ENCODE measurements around the gene PGS1. TPM values are rescaled to one million over a fixed set of nuclear protein-coding genes. Genes with fewer than 3 reads are reported as not detected.

The PGS1 gene
- polyA plus RNA-seq, 3 donors, result 26.0 to 87.1 (median 28.0) TPM

DNA sequence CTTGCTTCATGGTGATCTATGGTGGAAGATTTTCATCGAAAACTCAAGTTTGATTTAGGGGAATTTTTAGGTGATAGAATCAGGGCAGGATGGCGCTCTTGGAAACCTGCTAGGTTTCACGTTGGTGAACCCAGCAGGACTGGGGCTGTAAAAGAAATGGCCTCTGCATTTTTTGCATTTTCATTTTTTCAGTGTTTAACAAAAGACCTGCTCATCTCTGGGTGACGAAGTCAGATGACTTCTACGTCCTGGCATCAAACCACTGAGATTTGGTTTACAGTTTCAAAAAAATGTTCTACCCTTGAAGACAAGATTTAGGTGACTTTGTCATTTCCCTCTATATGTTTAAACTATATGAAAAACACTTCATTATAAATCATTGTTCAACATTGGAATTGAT lies 1.9 kb downstream of the PGS1 start:
- WGBS (ENCODE audit: insufficient coverage), result 83% methylated on average over 2 of the region's 5 CpGs
- Mint-ChIP-seq H3K36me3 (peaks cover 42 to 47% of the 10 kb centered on the region in 2 donors), H3K4me1 (peaks cover 85% of the 10 kb centered on the region)

DNA sequence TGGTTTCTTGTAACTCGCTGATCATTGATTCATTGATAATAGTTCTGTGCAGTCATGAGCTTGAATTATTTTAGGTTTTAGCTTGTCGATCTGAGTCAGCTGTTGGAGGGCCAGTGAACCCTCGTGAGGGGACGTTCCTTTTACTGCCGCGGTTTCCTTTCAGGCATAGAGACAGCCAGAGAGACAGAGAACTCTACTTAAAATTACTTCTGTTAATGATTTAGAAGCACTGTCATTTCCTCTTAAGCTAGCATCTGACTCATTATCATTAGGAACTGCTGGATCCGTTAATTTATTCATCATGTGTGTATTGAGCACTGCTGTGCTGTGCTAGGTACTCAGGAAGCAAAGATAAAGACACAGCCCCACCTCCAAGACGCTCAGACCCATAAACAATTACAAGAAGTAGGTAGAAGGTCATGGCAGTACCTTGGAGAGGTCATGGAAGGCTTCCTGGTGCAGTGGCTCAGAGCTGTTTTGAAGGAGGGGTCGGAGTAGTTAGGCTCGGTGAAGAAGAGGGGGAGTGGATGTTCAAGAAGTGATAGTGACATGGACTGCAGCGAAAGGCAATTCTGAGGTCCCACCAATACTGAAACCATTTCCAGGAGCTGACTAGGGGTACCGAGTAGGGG lies 3.3 kb downstream of the PGS1 start:
- Histone ChIP-seq H3K9ac (ENCODE audit: insufficient read depth, low read length, poor library complexity, severe bottlenecking) (peak overlapping the region; percentile 46), H3K27me3 (ENCODE audit: control insufficient read depth in 2 of 2, insufficient read depth in 2 of 2, low read length in 2 of 2) (no peaks in the 10 kb centered on the region), H3K4me1 (ENCODE audit: control insufficient read depth in 1 of 2, insufficient read depth in 2 of 2, low read length in 2 of 2) (peaks cover 94 to 97% of the 10 kb centered on the region in 2 donors), H4K20me1 (ENCODE audit: insufficient read depth, low read length) (no peaks in the 10 kb centered on the region), H3K4me2 (replicated peaks; ENCODE audit: extremely low read depth, low read length, poor library complexity, severe bottlenecking) (peak overlapping the region; percentile 72), H3K4me3 (replicated peaks in 1 of 3; ENCODE audit: low read depth in 2 of 3, low read length in 3 of 3) (peak overlapping the region in 2 of 3 experiments; percentile 5 to 63), H3K9me3 (replicated peaks in 1 of 2; ENCODE audit: control insufficient read depth in 1 of 2, insufficient read depth in 1 of 2, low read length in 2 of 2) (no peaks in the 10 kb centered on the region), H3K79me2 (ENCODE audit: insufficient read depth, low read length) (peaks cover 79% of the 10 kb centered on the region), H3K36me3 (replicated peaks in 1 of 2; ENCODE audit: control insufficient read depth in 1 of 2, insufficient read depth in 2 of 2, low read length in 2 of 2) (peaks cover 0 to 9% of the 10 kb centered on the region in 2 donors), H2AFZ (ENCODE audit: insufficient read depth, low read depth, low read length, poor library complexity, severe bottlenecking) (no peak overlapping the region), H3K27ac (ENCODE audit: low read depth in 1 of 2, low read length in 2 of 2) (peak overlapping the region; percentile 83 to 97)
- peaks cover 85% of the 10 kb centered on the region for H3K4me1 Mint-ChIP-seq
- intact Hi-C loops (cut with micrococcal nuclease), result no loop called here
- no peaks in the 10 kb centered on the region for H3K9me3 Mint-ChIP-seq
- DNase-seq, result peak; percentile 80 to 93 (median 86)
- TF ChIP-seq, protein P1, sequence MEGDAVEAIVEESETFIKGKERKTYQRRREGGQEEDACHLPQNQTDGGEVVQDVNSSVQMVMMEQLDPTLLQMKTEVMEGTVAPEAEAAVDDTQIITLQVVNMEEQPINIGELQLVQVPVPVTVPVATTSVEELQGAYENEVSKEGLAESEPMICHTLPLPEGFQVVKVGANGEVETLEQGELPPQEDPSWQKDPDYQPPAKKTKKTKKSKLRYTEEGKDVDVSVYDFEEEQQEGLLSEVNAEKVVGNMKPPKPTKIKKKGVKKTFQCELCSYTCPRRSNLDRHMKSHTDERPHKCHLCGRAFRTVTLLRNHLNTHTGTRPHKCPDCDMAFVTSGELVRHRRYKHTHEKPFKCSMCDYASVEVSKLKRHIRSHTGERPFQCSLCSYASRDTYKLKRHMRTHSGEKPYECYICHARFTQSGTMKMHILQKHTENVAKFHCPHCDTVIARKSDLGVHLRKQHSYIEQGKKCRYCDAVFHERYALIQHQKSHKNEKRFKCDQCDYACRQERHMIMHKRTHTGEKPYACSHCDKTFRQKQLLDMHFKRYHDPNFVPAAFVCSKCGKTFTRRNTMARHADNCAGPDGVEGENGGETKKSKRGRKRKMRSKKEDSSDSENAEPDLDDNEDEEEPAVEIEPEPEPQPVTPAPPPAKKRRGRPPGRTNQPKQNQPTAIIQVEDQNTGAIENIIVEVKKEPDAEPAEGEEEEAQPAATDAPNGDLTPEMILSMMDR (IDR thresholded peaks at IDR 0.05), result no peak
- peaks cover 0 to 2% (median 2%) of the 10 kb centered on the region in 3 donors for H3K27me3 Mint-ChIP-seq (ENCODE audit: low read depth in 3 of 3)
- peaks cover 53 to 60% of the 10 kb centered on the region in 2 donors for H3K36me3 Mint-ChIP-seq
- WGBS (ENCODE audit: insufficient coverage), result 0% methylated on average over 3 of the region's 12 CpGs
- H3K27ac Mint-ChIP-seq, result peak overlapping the region; percentile 96 to 100 (median 99)
- H3K4me3 Mint-ChIP-seq, result peak overlapping the region; percentile 66 to 80

More for the DNA sequence above, 1.9 kb downstream of the PGS1 start:
- Mint-ChIP-seq H3K27ac (peak overlapping the region; percentile 96 to 100 (median 99)), H3K4me3 (peak overlapping the region in 1 of 2 donors; percentile 97), H3K9me3 (no peaks in the 10 kb centered on the region), H3K27me3 (ENCODE audit: low read depth in 3 of 3) (peaks cover 0 to 2% (median 1%) of the 10 kb centered on the region in 3 donors)
- Histone ChIP-seq H3K27ac (ENCODE audit: low read depth in 1 of 2, low read length in 2 of 2) (peak overlapping the region; percentile 83 to 97), H3K79me2 (ENCODE audit: insufficient read depth, low read length) (peaks cover 67% of the 10 kb centered on the region), H3K9me3 (replicated peaks in 1 of 2; ENCODE audit: control insufficient read depth in 1 of 2, insufficient read depth in 1 of 2, low read length in 2 of 2) (no peaks in the 10 kb centered on the region), H3K27me3 (ENCODE audit: control insufficient read depth in 2 of 2, insufficient read depth in 2 of 2, low read length in 2 of 2) (no peaks in the 10 kb centered on the region), H2AFZ (ENCODE audit: insufficient read depth, low read depth, low read length, poor library complexity, severe bottlenecking) (no peak overlapping the region), H3K9ac (ENCODE audit: insufficient read depth, low read length, poor library complexity, severe bottlenecking) (no peak overlapping the region), H4K20me1 (ENCODE audit: insufficient read depth, low read length) (no peaks in the 10 kb centered on the region), H3K36me3 (replicated peaks in 1 of 2; ENCODE audit: control insufficient read depth in 1 of 2, insufficient read depth in 2 of 2, low read length in 2 of 2) (peaks cover 0 to 9% of the 10 kb centered on the region in 2 donors), H3K4me2 (replicated peaks; ENCODE audit: extremely low read depth, low read length, poor library complexity, severe bottlenecking) (peak overlapping the region; percentile 72), H3K4me1 (ENCODE audit: control insufficient read depth in 1 of 2, insufficient read depth in 2 of 2, low read length in 2 of 2) (peaks cover 94 to 97% of the 10 kb centered on the region in 2 donors), H3K4me3 (replicated peaks in 1 of 3; ENCODE audit: low read depth in 2 of 3, low read length in 3 of 3) (peak overlapping the region in 1 of 3 experiments; percentile 89)
- intact Hi-C loops (cut with micrococcal nuclease), result no loop called here
- TF ChIP-seq, protein P1 (IDR thresholded peaks at IDR 0.05), result no peak
- DNase-seq, result no peak

Data from CD14-positive monocyte (primary cell).